Lung (tissue), 12 donors: ENCODE results near the gene CLDN1. TPM values are rescaled to one million over a fixed set of nuclear protein-coding genes. Genes with fewer than 3 reads are reported as not detected.

Experiments
- ATAC-seq: fragments of 200-7000 bp; cut with Tn5 transposase; one replicate; pipeline ENCODE4 v1.9.1; 2020; ENCODE audit warnings: moderate number of reproducible peaks; ENCODE audit not compliant: insufficient read depth, low FRiP score
- DNase-seq, 3 donors: peaks; one replicate each; pipeline ENCODE4 v3.0.0-alpha.2; 2013 to 2017
- H3K27ac ChIP-seq, 2 donors: one replicate each; pipeline ENCODE4 v1.5.1; 2013; ENCODE audit warnings: mild to moderate bottlenecking in 2 of 2, moderate library complexity in 2 of 2, control low read depth in 1 of 2, inconsistent platforms in 1 of 2, low read depth in 1 of 2, low read length in 1 of 2
- H3K27me3 ChIP-seq, 3 donors: one replicate each; pipeline ENCODE4 v1.5.1; 2013; ENCODE audit warnings: low read length in 2 of 3; ENCODE audit not compliant: control insufficient read depth in 3 of 3, insufficient read depth in 3 of 3
- H3K36me3 ChIP-seq, 4 donors: one replicate each; pipeline ENCODE4 v1.5.1; 2013; ENCODE audit warnings: low read length in 4 of 4, mild to moderate bottlenecking in 1 of 4, moderate library complexity in 1 of 4; ENCODE audit not compliant: control insufficient read depth in 4 of 4, insufficient read depth in 4 of 4
- H3K4me1 ChIP-seq, 5 donors: one replicate each; pipeline ENCODE4 v1.5.1; 2013; ENCODE audit warnings: low read length in 5 of 5, mild to moderate bottlenecking in 2 of 5, moderate library complexity in 1 of 5; ENCODE audit not compliant: control insufficient read depth in 5 of 5, insufficient read depth in 5 of 5
- H3K4me3 ChIP-seq: one replicate; pipeline ENCODE4 v1.5.1; 2013; ENCODE audit warnings: mild to moderate bottlenecking, control low read depth, moderate library complexity
- H3K9ac ChIP-seq, 2 donors: one replicate each; pipeline ENCODE4 v1.5.1; 2013; ENCODE audit warnings: low read length in 2 of 2, control low read depth in 1 of 2; ENCODE audit not compliant: insufficient read depth in 1 of 2
- H3K9me3 ChIP-seq, 4 donors: one replicate each; pipeline ENCODE4 v1.5.1; 2013; ENCODE audit warnings: low read length in 3 of 4, mild to moderate bottlenecking in 1 of 4, moderate library complexity in 1 of 4; ENCODE audit not compliant: control insufficient read depth in 4 of 4, insufficient read depth in 3 of 4
- WGBS, 2 donors: extraction: QIAGEN DNeasy Blood & Tissue Kit; methylation state at CpG; one replicate each; pipeline ENCODE4 v1.1.7; 2013; 5-methylcytosine and 5-hydroxymethylcytosine counted together
- polyA plus RNA-seq, 2 donors: library from polyadenylated mRNA; stranded (reverse); fragments of 200-250 nt; gene quantifications; one replicate each; pipeline ENCODE4 v1.2.1, GENCODE V29; 2013
- total RNA-seq, 2 donors: library from RNA; depleted of rRNA in 1 of 2; stranded (reverse); fragments of >200 nt in 1 of 2; gene quantifications; one replicate each; pipeline ENCODE4 v1.2.1, GENCODE V29; 2014 to 2021
- TF ChIP-seq, protein P1 (sequence below): IDR thresholded peaks from 2 replicates; pipeline ENCODE4 v1.5.1; 2012; ENCODE audit warnings: mild to moderate bottlenecking; ENCODE audit errors: control extremely low read depth, extremely low read depth
- donor health status: control.
- donor health status: control.
- donor health status: Bipolar disorder and iron deficiency.
- donor health status: healthy.
- donor health status: DM: yes; HTN: yes; CAD: no.

Gene CLDN1
- total and polyA plus RNA-seq, 4 donors, result 7.1 to 29.8 (median 13.4) TPM

DNA sequence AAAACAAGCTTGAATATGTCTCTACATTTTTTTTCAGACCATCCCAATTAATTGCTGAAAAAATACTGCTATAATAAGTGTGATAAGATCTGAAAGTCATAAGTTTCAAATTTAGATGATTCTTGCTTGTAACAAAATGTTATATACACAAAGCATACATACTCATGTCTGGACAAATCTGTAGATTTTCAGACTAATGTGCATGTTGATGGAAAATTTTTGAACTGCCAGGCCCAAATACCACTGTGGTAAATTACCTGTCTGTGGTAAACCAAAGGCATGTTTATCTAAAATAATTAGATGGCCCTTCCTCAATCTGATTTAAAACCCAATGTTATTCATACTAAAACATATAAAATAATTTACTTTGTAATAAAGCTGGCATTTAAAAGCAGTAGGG, 34.0 kb upstream of the CLDN1 start:
- no peak for DNase-seq
- H3K4me1 ChIP-seq, result no peaks in the 10 kb centered on the region

GRCh38 chr3:190352861-190353457, 30.7 kb upstream of the CLDN1 start:
- Histone ChIP-seq H3K27ac (no peak overlapping the region), H3K36me3 (no peaks in the 10 kb centered on the region), H3K9ac (no peak overlapping the region), H3K9me3 (no peaks in the 10 kb centered on the region), H3K4me3 (no peak overlapping the region), H3K4me1 (no peaks in the 10 kb centered on the region), H3K27me3 (no peaks in the 10 kb centered on the region)
- DNase-seq (no peak), ATAC-seq (no peak)
- WGBS, 2 donors, result 98 to 99% methylated on average over 1 of the region's 1 CpG
- TF ChIP-seq, protein P1, sequence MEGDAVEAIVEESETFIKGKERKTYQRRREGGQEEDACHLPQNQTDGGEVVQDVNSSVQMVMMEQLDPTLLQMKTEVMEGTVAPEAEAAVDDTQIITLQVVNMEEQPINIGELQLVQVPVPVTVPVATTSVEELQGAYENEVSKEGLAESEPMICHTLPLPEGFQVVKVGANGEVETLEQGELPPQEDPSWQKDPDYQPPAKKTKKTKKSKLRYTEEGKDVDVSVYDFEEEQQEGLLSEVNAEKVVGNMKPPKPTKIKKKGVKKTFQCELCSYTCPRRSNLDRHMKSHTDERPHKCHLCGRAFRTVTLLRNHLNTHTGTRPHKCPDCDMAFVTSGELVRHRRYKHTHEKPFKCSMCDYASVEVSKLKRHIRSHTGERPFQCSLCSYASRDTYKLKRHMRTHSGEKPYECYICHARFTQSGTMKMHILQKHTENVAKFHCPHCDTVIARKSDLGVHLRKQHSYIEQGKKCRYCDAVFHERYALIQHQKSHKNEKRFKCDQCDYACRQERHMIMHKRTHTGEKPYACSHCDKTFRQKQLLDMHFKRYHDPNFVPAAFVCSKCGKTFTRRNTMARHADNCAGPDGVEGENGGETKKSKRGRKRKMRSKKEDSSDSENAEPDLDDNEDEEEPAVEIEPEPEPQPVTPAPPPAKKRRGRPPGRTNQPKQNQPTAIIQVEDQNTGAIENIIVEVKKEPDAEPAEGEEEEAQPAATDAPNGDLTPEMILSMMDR, result no peak

More for the DNA sequence above, 34.0 kb upstream of the CLDN1 start:
- no peak overlapping the region for H3K4me3 ChIP-seq
- H3K36me3 ChIP-seq, result no peaks in the 10 kb centered on the region
- no peaks in the 10 kb centered on the region for H3K9me3 ChIP-seq
- TF ChIP-seq, protein P1, result no peak
- no peaks in the 10 kb centered on the region for H3K27me3 ChIP-seq
- H3K27ac ChIP-seq, result no peak overlapping the region
- ATAC-seq, result no peak
- H3K9ac ChIP-seq, result no peak overlapping the region

DNA sequence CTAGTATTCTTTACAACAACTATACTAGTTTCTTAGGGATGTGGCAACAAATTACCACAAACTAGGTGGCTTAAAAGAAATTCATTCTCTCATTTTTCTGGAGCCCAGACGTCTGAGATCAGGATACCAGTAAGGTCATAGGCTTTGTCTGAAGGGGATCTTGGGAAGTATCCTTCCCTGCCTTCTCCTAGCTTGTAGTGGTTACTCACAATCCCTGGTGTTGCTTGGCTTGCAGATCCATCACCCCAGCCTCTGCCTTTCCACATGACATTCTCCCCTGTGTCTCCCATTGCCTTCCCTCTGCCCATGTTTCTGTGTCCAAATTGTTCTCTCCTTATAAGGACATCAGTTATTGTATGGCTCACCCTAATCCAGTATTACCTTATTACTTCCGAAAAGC, 24.3 kb upstream of the CLDN1 start:
- Histone ChIP-seq H3K27ac (no peak overlapping the region), H3K4me1 (peaks cover 0 to 9% (median 0%) of the 10 kb centered on the region in 5 donors), H3K36me3 (no peaks in the 10 kb centered on the region), H3K4me3 (no peak overlapping the region), H3K9me3 (no peaks in the 10 kb centered on the region), H3K27me3 (no peaks in the 10 kb centered on the region), H3K9ac (no peak overlapping the region)
- ATAC-seq (no peak), DNase-seq (no peak)
- 88% methylated on average over 2 of the region's 2 CpGs for WGBS, 2 donors
- TF ChIP-seq, protein P1, result no peak

DNA sequence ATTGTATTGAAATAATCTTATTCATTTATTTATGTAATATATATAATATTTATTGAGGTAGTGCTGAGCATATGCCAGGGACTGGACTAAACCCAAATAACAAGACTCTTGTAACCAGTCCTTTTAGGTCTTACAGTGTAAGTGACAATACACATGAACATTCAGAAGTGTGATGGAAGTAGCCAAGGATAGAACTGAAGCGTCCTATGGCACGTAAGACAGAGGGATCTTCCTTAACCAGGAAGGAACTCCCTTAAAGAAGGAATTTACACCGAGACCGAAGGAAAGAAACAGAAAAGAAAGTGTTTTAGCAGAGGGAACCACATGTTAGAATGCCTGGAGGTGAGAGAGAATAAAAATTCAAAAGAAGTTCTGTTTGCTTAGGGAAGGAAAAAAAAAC, 23.6 kb upstream of the CLDN1 start:
- WGBS, 2 donors, result 49 to 72% methylated on average over 4 of the region's 4 CpGs
- Histone ChIP-seq H3K27me3 (no peaks in the 10 kb centered on the region), H3K4me3 (no peak overlapping the region), H3K27ac (peak overlapping the region in 1 of 2 donors; percentile 47), H3K36me3 (no peaks in the 10 kb centered on the region), H3K9ac (no peak overlapping the region), H3K4me1 (peaks cover 0 to 9% (median 0%) of the 10 kb centered on the region in 5 donors), H3K9me3 (no peaks in the 10 kb centered on the region)
- TF ChIP-seq, protein P1, result no peak
- DNase-seq, result no peak
- no peak for ATAC-seq
